ENCODE results near the gene GFI1B. TPM values are rescaled to one million over a fixed set of nuclear protein-coding genes. Genes with fewer than 3 reads are reported as not detected.

The GFI1B gene
- total RNA-seq, 1 donor from 2014 or later: 1.1 TPM

- no peak for ATAC-seq
- Histone ChIP-seq H3K9me3 (no peaks in the 10 kb centered on the region), H3K27ac (no peak overlapping the region), H3K4me1 (peaks cover 5% of the 10 kb centered on the region), H3K27me3 (ENCODE audit: low read depth) (peaks cover 4% of the 10 kb centered on the region), H3K36me3 (no peaks in the 10 kb centered on the region), H3K4me3 (no peak overlapping the region)
- TF ChIP-seq CTCF (IDR thresholded peaks at IDR 0.05): no peak
- intact Hi-C loops (cut with DNase I): no loop called here
- no peak for DNase-seq
Observed at GRCh38 chr9:132969783-132970182, 8.7 kb upstream of the GFI1B start.

GRCh38 chr9:132970324-132971062 is 8.0 kb upstream of the GFI1B start:
- ATAC-seq (peak; percentile 46 to 74), DNase-seq (no peak)
- Histone ChIP-seq H3K36me3 (no peaks in the 10 kb centered on the region), H3K9me3 (no peaks in the 10 kb centered on the region), H3K27me3 (ENCODE audit: low read depth) (peaks cover 4% of the 10 kb centered on the region), H3K27ac (no peak overlapping the region), H3K4me1 (peaks cover 5% of the 10 kb centered on the region), H3K4me3 (no peak overlapping the region)
- intact Hi-C loops (cut with DNase I): no loop called here
- no peak for TF ChIP-seq CTCF (IDR thresholded peaks at IDR 0.05)

GRCh38 chr9:132973166-132973565 is 5.3 kb upstream of the GFI1B start:
- H3K36me3 ChIP-seq: no peaks in the 10 kb centered on the region
- peaks cover 5% of the 10 kb centered on the region for H3K4me1 ChIP-seq
- no peak for TF ChIP-seq CTCF (IDR thresholded peaks at IDR 0.05)
- H3K9me3 ChIP-seq: no peaks in the 10 kb centered on the region
- H3K27ac ChIP-seq: no peak overlapping the region
- ATAC-seq (peak in 1 of 2 donors; percentile 5), DNase-seq (no peak)
- H3K4me3 ChIP-seq: no peak overlapping the region
- intact Hi-C loops (cut with DNase I): no loop called here
- peaks cover 4% of the 10 kb centered on the region for H3K27me3 ChIP-seq (ENCODE audit: low read depth)

- intact Hi-C loops (cut with DNase I): no loop called here
- Histone ChIP-seq H3K27me3 (ENCODE audit: low read depth) (peaks cover 6% of the 10 kb centered on the region), H3K9me3 (no peaks in the 10 kb centered on the region), H3K4me3 (no peak overlapping the region), H3K36me3 (no peaks in the 10 kb centered on the region), H3K4me1 (peaks cover 9% of the 10 kb centered on the region), H3K27ac (no peak overlapping the region)
- no peak for DNase-seq
- ATAC-seq: no peak
- TF ChIP-seq CTCF (IDR thresholded peaks at IDR 0.05): no peak
Observed at GRCh38 chr9:132973713-132974112, 4.8 kb upstream of the GFI1B start.

- TF ChIP-seq CTCF (IDR thresholded peaks at IDR 0.05): no peak
- Histone ChIP-seq H3K27ac (no peak overlapping the region), H3K9me3 (no peaks in the 10 kb centered on the region), H3K4me3 (no peak overlapping the region), H3K4me1 (peaks cover 12% of the 10 kb centered on the region), H3K36me3 (no peaks in the 10 kb centered on the region), H3K27me3 (ENCODE audit: low read depth) (peaks cover 25% of the 10 kb centered on the region)
- intact Hi-C loops (cut with DNase I): no loop called here
- ATAC-seq (no peak), DNase-seq (no peak)
Observed at GRCh38 chr9:132975961-132976360, 2.5 kb upstream of the GFI1B start.

All from lower lobe of right lung (tissue), 2 donors.